ENCODE measurements around the gene KLHL13.
"Not testable (repeated sequence)": the region's sequence is repeated elsewhere in the genome, so short reads cannot be mapped to it uniquely, and the experiment has no call there.

Gene KLHL13

GRCh38 chrX:118066867-118067515 lies 49.6 kb downstream of the KLHL13 start:
- no peak for DNase-seq

GRCh38 chrX:118062817-118063615 lies 53.6 kb downstream of the KLHL13 start:
- DNase-seq: no peak

GRCh38 chrX:118062048-118062789 lies 54.4 kb downstream of the KLHL13 start:
- DNase-seq: no peak

- no peak for DNase-seq
Observed at GRCh38 chrX:118058924-118059323, 57.7 kb downstream of the KLHL13 start.

- DNase-seq: no peak
Observed at GRCh38 chrX:118056870-118057269, 59.7 kb downstream of the KLHL13 start.

GRCh38 chrX:118049713-118050112 lies 66.9 kb downstream of the KLHL13 start:
- no peak for DNase-seq

GRCh38 chrX:118047446-118048186 lies 69.0 kb downstream of the KLHL13 start:
- DNase-seq: no peak

GRCh38 chrX:118039591-118039990 lies 77.0 kb downstream of the KLHL13 start:
- no peak for DNase-seq

GRCh38 chrX:118038614-118039365 lies 77.8 kb downstream of the KLHL13 start:
- DNase-seq: no peak

- DNase-seq: no peak
Observed at GRCh38 chrX:118026631-118027030, 90.0 kb downstream of the KLHL13 start.

GRCh38 chrX:118025226-118025625 lies 91.4 kb downstream of the KLHL13 start:
- DNase-seq: no peak

- no peak for DNase-seq
Observed at GRCh38 chrX:118024482-118024881, 92.1 kb downstream of the KLHL13 start.

- no peak for DNase-seq
Observed at GRCh38 chrX:118022753-118023152, 93.9 kb downstream of the KLHL13 start.

- DNase-seq: no peak
Observed at GRCh38 chrX:118016422-118016821, 100.2 kb downstream of the KLHL13 start.

- not testable (repeated sequence) for DNase-seq
Observed at GRCh38 chrX:118002417-118002816, 114.2 kb downstream of the KLHL13 start.

GRCh38 chrX:118000518-118000917 lies 116.1 kb downstream of the KLHL13 start:
- no peak for DNase-seq

GRCh38 chrX:117998171-117998570 lies 118.4 kb downstream of the KLHL13 start:
- DNase-seq: no peak

GRCh38 chrX:117996918-117997480 lies 119.6 kb downstream of the KLHL13 start:
- no peak for DNase-seq

GRCh38 chrX:117996408-117996807 lies 120.2 kb downstream of the KLHL13 start:
- no peak for DNase-seq

GRCh38 chrX:117995378-117995777 lies 121.2 kb downstream of the KLHL13 start:
- no peak for DNase-seq

- DNase-seq: no peak
Observed at GRCh38 chrX:117992192-117992723, 124.4 kb downstream of the KLHL13 start.

- no peak for DNase-seq
Observed at GRCh38 chrX:117990438-117990837, 126.2 kb downstream of the KLHL13 start.

Data from NCI-H226 (cell line).